PFSK-1 (cell line): ENCODE data around the gene GPR39.

ENCODE experiments used
- FOXP2 ChIP-seq: optimal IDR thresholded peaks from 2 replicates; pipeline ENCODE3; 2011; ENCODE audit warnings: borderline replicate concordance, control low read depth, inconsistent platforms; ENCODE audit not compliant: insufficient read depth; ENCODE audit errors: extremely low read length, extremely low read depth
- POLR2AphosphoS5 ChIP-seq: IDR thresholded peaks from 2 replicates; pipeline ENCODE4 v1.6.1; 2012; ENCODE audit warnings: low read depth, mild to moderate bottlenecking, control low read depth, low read length, moderate library complexity
- REST ChIP-seq, 2 experiments: IDR thresholded peaks; 2 replicates each; pipeline versions ENCODE4 v1.6.1 to v1.8.0; 2011 to 2012; ENCODE audit warnings: low read depth in 2 of 2, low read length in 2 of 2, control low read depth in 1 of 2, inconsistent platforms in 1 of 2, mild to moderate bottlenecking in 1 of 2, moderate library complexity in 1 of 2; ENCODE audit not compliant: insufficient read depth in 1 of 2
- TAF1 ChIP-seq: IDR thresholded peaks from 2 replicates; pipeline ENCODE4 v1.6.1; 2012; ENCODE audit warnings: low read length, control low read depth, borderline replicate concordance; ENCODE audit not compliant: insufficient read depth

GRCh38 chr2:132677661-132678060, 261.1 kb downstream of the GPR39 start:
- no peak for TF ChIP-seq TAF1
- no peak for TF ChIP-seq FOXP2
- TF ChIP-seq REST (IDR thresholded peaks at IDR 0.05; ENCODE audit: insufficient read depth in 1 of 2, low read depth in 2 of 2, low read length in 2 of 2), result no peak
- TF ChIP-seq POLR2AphosphoS5, result no peak
